GM18520 (cell line): ENCODE results near the gene BICRA.
"Not testable (repeated sequence)": the region's sequence is repeated elsewhere in the genome, so short reads cannot be mapped to it uniquely, and the experiment has no call there.

Experiments
- ATAC-seq: cut with Tn5 transposase; IDR thresholded peaks from one replicate; pipeline ENCODE4 v1.9.1; 2021; ENCODE audit not compliant: unreplicated experiment

The BICRA gene

GRCh38 chr19:47608969-47609905, at the start of gene BICRA:
TSS of gene BICRA (plus strand) at chr19:47609134. CDS start at chr19:47673575, 64,441 bp downstream.
- peak; percentile 30 for ATAC-seq

GRCh38 chr19:47560999-47561398, 47.9 kb upstream of the BICRA start:
- ATAC-seq: no peak

- no peak for ATAC-seq
Observed at GRCh38 chr19:47561440-47562057, 47.4 kb upstream of the BICRA start.

GRCh38 chr19:47564081-47564480, 44.9 kb upstream of the BICRA start:
- no peak for ATAC-seq

GRCh38 chr19:47569331-47569730, 39.6 kb upstream of the BICRA start:
- ATAC-seq: no peak

- ATAC-seq: no peak
Observed at GRCh38 chr19:47572635-47573034, 36.3 kb upstream of the BICRA start.

GRCh38 chr19:47573071-47574026, 35.6 kb upstream of the BICRA start, which contains the start of gene ZNF541:
TSS of gene ZNF541 (minus strand) at chr19:47573148. CDS start at chr19:47555856, 17,292 bp downstream.
- no peak for ATAC-seq

- ATAC-seq: no peak
Observed at GRCh38 chr19:47580397-47580796, 28.5 kb upstream of the BICRA start.

GRCh38 chr19:47581605-47582319, 27.2 kb upstream of the BICRA start:
- ATAC-seq: no peak

- no peak for ATAC-seq
Observed at GRCh38 chr19:47582320-47582909, 26.5 kb upstream of the BICRA start.

- not testable (repeated sequence) for ATAC-seq
Observed at GRCh38 chr19:47583161-47583560, 25.8 kb upstream of the BICRA start.

- ATAC-seq: no peak
Observed at GRCh38 chr19:47587295-47587694, 21.6 kb upstream of the BICRA start.

- no peak for ATAC-seq
Observed at GRCh38 chr19:47589824-47590223, 19.1 kb upstream of the BICRA start.

GRCh38 chr19:47593860-47594259, 15.1 kb upstream of the BICRA start:
- no peak for ATAC-seq

- ATAC-seq: no peak
Observed at GRCh38 chr19:47595944-47596343, 13.0 kb upstream of the BICRA start.

GRCh38 chr19:47598407-47599349, 10.3 kb upstream of the BICRA start:
- no peak for ATAC-seq

GRCh38 chr19:47599671-47600245, 9.2 kb upstream of the BICRA start:
- not testable (repeated sequence) for ATAC-seq
